T-helper 2 cell treated with Interferon-gamma antibody and Interleukin-4, amounts not matched to agents 100 ng/mL and 5 ng/mL, for 36 hours (primary cell): ENCODE results near the gene AGAP3. TPM values are rescaled to one million over a fixed set of nuclear protein-coding genes. Genes with fewer than 3 reads are reported as not detected.

Source experiments
- intact Hi-C: fragments of 100-400 bp; cut with micrococcal nuclease; formaldehyde crosslinking; loops from one replicate; pipeline ENCODE4 v1.15.1; 2023
- total RNA-seq: library from RNA; stranded (reverse); gene quantifications from 2 replicates; pipeline ENCODE4 v1.2.3, GENCODE V29; 2022

AGAP3 gene
- total RNA-seq, 1 donor from 2014 or later = 29.3 TPM

GRCh38 chr7:151122796-151123157, 36.5 kb downstream of the AGAP3 start:
- intact Hi-C loops = no loop called here

GRCh38 chr7:151123158-151123821, 37.0 kb downstream of the AGAP3 start:
- intact Hi-C loops = no loop called here

- intact Hi-C loops = loop anchor here (1.0 kb wide), 3 partner anchors 48 to 179 kb away; no protein-coding TSS in a partner anchor
Observed at GRCh38 chr7:151123822-151124464, 37.7 kb downstream of the AGAP3 start.

- intact Hi-C loops = loop anchor here (1.0 kb wide), 3 partner anchors 48 to 179 kb away; no protein-coding TSS in a partner anchor
Observed at GRCh38 chr7:151124481-151124880, 38.2 kb downstream of the AGAP3 start.

DNA sequence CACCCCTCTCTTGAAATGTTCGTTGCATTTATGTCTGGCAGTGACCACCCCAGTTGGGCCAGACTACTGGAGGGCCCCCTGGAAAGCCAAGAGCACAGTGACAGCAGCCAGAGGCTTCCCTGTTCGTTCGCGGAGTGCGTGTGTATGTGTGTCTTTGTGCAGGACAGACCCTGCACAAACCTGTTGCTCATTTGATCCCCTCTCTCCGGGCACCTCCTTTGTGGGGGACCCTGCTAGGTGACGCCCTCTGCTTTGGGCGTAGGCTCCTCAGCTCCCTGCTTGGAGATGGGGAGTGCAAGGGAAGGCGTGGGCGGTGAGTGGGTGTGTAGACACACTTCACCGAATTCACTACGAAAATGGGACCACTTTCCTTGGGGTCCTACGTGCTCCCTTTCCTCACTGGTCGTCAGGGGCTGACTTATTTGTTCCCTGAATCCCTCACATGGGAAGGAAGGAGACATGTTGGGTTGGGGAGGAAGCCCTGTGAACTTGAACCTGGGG, 38.7 kb downstream of the AGAP3 start:
- intact Hi-C loops = loop anchor here (1.0 kb wide), 3 partner anchors 47 to 178 kb away; no protein-coding TSS in a partner anchor

DNA sequence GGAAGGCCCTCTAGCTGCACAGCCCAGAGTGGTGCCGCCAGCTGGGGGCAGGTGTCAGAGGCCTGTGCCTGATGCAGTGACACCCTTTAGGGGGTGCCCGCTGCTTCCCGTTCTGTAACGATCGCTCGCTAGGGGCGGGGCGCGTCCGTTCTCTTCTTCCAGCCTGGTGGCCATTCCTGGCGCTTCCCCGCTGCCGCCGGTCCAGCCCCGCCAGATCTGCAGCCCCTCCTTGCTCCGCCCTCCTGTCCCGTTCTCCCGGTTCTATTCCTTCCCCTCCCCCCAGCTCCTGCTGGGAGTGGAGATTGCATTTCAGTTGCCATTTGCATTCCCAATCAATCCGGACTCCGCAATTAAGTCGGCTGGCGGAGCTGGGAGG, 39.2 kb downstream of the AGAP3 start:
- intact Hi-C loops = no loop called here

DNA sequence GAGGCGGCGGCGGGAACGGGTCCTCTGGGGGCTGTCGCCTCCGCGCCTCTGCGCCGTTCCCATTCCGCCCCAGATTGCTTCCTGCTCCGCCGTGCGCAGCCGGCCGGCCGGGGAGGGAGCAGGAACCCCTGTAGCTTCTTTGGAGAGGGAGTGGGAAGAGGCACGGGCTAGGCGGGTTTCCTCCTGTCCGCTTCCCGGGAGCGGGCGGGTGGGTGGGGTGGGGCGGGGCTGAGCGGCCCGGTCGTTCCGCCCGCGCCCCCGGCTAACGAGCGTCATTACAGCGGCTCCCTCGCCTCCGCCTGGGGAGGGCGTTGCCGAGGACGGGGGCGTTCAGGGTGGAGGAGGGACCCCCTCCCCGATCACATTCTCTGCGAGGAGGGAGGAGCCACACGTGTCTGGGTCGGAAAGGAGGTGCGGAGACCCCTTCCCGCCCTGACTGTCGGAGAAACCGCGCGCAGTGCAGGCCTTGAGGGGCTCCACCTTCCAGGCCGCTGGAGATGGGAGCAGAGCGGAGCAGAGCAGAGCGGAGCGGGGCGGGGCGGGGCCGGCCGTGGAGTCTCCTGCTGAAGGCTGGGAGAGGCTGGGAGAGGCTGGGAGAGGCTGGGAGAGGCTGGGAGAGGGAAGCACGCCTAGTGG, 39.7 kb downstream of the AGAP3 start:
- intact Hi-C loops = no loop called here

- intact Hi-C loops = no loop called here
Observed at GRCh38 chr7:151126491-151127137, 40.3 kb downstream of the AGAP3 start.

DNA sequence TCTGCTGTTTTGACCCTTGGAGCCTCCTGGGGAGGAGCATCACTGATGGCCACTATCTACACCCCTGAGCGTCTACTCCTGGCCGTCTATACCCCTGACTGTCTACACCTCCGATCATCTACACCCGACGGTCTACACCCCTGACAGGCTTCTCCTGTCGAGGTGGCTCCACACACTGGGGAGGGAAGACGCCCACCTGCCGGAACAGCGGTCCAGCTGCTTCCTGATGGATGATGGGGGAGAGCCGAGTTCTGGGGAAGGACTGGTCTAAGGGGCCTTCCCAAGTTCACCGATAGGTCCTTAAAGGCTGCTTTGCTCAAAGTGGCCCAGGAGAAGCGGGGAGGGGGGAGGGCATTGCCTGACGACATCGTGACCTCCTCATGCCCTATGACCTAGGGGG, 41.9 kb downstream of the AGAP3 start:
- intact Hi-C loops = no loop called here

DNA sequence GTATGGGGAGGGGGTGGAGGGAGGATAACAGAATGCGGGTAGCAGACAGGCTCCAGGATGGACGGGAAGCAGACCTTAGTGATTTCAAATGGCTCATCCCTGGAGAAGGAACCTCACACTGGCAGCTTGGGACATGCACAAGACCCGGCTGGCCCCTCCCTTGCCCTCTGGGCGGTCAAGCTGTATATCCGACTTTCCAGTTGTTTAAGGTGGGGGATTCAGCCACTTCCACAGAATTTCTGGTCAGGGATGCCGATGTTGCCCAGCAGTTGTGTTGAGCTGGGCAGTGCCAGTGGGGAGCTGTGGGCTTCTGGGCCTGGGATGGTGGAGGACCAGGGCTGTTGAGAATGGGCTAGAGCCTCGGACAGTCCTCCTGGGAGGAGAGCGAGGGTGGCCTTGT, 42.4 kb downstream of the AGAP3 start:
- intact Hi-C loops = no loop called here

- intact Hi-C loops = no loop called here
Observed at GRCh38 chr7:151129117-151129959, 43.1 kb downstream of the AGAP3 start.

GRCh38 chr7:151129960-151130591, 43.8 kb downstream of the AGAP3 start:
- intact Hi-C loops = no loop called here

DNA sequence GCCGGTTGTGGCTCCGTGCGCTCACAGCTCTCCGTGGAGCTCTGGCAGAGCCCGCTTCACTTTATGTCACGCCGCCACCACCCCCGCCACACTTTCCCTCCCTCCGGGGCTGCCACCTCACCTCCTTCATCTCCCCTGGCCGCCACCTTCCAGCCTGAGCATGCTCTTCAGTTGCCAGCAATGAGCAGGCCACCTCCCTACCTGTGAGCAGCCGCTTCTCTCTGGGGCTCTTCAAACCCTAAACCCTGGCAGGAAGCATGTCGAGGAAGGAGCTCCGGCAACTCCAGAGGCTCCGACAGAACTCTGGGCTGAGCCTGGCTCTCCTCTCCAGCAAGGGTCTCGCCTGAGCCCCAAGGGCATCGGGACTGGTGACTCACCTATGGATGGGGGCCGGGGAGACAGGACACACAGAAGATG, 44.5 kb downstream of the AGAP3 start:
- intact Hi-C loops = no loop called here

GRCh38 chr7:151131224-151131591, 44.9 kb downstream of the AGAP3 start:
- intact Hi-C loops = no loop called here

- intact Hi-C loops = no loop called here
Observed at GRCh38 chr7:151131592-151132293, 45.5 kb downstream of the AGAP3 start.

GRCh38 chr7:151132461-151133205, 46.4 kb downstream of the AGAP3 start:
- intact Hi-C loops = no loop called here

DNA sequence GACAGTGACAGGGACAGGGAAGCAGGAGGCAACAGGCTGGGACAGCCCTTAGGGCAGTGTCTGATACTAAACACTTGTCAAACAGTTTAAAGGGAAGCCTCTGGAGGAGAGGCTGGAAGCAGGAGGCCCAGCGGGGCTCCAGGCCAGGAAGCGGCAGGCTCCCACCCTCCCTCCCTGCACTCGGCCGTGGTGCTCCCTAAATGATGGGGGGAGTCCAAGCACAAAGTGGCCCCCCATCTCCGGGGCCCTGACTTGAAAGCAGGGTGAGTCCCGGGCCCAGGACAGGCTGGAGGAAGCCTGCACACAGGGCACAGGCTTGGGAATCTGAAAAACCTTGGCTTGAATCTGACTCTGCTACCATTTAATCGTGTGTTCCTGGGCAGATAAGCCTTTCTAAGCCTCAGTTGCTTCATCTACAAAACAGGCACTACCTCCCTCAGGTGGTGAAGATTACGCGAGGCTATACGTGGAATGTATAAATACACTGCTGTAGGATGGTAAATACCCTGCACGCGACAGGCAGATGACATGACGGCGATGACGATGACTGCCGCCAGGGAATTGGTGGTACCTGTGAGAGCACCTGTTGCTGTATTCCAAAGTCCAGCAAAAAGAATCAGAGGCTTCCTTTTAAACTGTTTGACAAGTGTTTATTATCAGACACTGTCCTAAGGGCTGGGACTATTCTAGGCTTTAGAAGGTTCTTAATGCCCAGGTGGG, 47.2 kb downstream of the AGAP3 start:
- intact Hi-C loops = no loop called here

DNA sequence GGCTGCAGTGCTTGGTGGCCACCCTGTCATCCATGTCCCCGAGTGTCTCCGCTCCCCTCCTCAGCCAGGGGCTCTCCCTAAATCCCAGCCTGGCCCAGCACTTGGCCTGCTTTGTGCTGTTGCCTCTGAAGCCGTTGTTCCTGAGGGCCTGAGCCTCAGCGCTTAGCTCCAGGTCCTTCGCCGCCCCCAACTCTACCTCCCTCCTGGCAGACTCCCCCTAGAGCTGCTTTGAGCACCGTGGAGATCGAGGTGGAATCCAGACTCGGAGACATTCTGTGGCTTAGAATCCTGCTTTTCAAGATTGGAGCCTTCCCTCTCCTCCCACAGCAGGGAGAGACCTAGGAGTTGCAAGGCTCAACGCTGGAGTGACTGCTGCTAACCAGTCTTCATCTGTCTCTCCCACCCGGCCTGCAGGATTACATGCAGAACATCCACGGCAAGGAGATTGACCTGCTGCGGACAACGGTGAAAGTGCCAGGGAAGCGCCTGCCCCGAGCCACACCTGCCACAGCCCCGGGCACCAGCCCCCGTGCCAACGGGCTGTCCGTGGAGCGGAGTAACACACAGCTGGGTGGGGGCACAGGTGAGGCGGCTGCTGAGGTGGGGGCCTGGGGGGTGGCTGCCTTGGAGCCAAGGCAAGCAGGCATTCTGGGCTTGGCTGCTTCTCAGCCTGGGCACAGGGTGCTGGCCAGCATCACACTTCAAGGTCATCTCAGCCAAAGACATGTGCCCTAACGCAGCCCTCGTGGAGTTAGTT, 47.9 kb downstream of the AGAP3 start:
- intact Hi-C loops = no loop called here
